Stimulated activated CD4-positive, alpha-beta T cell treated with anti-CD3 and anti-CD28 coated beads, Interleukin-1b, Interleukin-23, amount 100 ng/mL, for 1 hour (primary cell): ENCODE measurements around the gene KIAA1549.
"Not testable (repeated sequence)": the region's sequence is repeated elsewhere in the genome, so short reads cannot be mapped to it uniquely, and the experiment has no call there.

Experiments
- DNase-seq, 2 donors: peaks; one replicate each; pipeline ENCODE4 v3.0.0-alpha.2; 2020; ENCODE audit warnings: low read depth in 2 of 2

KIAA1549 gene

GRCh38 chr7:138813945-138814344, 167.2 kb downstream of the KIAA1549 start:
- no peak for DNase-seq

- DNase-seq, result not testable (repeated sequence)
These were observed 169.9 kb downstream of the KIAA1549 start for GRCh38 chr7:138811327-138811726.

- DNase-seq, result no peak
These were observed 171.8 kb downstream of the KIAA1549 start for GRCh38 chr7:138809346-138809745.

GRCh38 chr7:138804618-138805017, 176.6 kb downstream of the KIAA1549 start:
- no peak for DNase-seq

- no peak for DNase-seq
These were observed 178.5 kb downstream of the KIAA1549 start for GRCh38 chr7:138802706-138803105.

GRCh38 chr7:138801256-138801655, 179.9 kb downstream of the KIAA1549 start:
- DNase-seq, result no peak

- no peak for DNase-seq
These were observed 181.7 kb downstream of the KIAA1549 start for GRCh38 chr7:138799336-138800000.

- no peak for DNase-seq
These were observed 182.4 kb downstream of the KIAA1549 start for GRCh38 chr7:138798836-138799235.

GRCh38 chr7:138797715-138798320, 183.4 kb downstream of the KIAA1549 start, which contains the start of the genes ATP6V0A4 and TMEM213:
Gene ATP6V0A4 (minus strand): TSS chr7:138798196. CDS start chr7:138771247, 26,949 bp downstream.
Gene TMEM213 (plus strand): TSS chr7:138797994. CDS start chr7:138798105, 111 bp downstream.
- DNase-seq, result no peak

- not testable (repeated sequence) for DNase-seq
These were observed 184.1 kb downstream of the KIAA1549 start for GRCh38 chr7:138797046-138797445.

- no peak for DNase-seq
These were observed 185.1 kb downstream of the KIAA1549 start for GRCh38 chr7:138796038-138796615.

- no peak for DNase-seq
These were observed 195.4 kb downstream of the KIAA1549 start for GRCh38 chr7:138785587-138786437.

- DNase-seq, result no peak
These were observed 196.5 kb downstream of the KIAA1549 start for GRCh38 chr7:138784692-138785091.
